GM12801 (cell line): ENCODE results near the gene TSPAN2.

Source experiments
- CTCF ChIP-seq: IDR thresholded peaks from one replicate; pipeline ENCODE4 v1.5.1; 2011; ENCODE audit warnings: control low read depth; ENCODE audit not compliant: insufficient read length; ENCODE audit errors: extremely low read depth

TSPAN2 gene

GRCh38 chr1:115121793-115122192 is 32.5 kb upstream of the TSPAN2 start:
- TF ChIP-seq CTCF = no peak

DNA sequence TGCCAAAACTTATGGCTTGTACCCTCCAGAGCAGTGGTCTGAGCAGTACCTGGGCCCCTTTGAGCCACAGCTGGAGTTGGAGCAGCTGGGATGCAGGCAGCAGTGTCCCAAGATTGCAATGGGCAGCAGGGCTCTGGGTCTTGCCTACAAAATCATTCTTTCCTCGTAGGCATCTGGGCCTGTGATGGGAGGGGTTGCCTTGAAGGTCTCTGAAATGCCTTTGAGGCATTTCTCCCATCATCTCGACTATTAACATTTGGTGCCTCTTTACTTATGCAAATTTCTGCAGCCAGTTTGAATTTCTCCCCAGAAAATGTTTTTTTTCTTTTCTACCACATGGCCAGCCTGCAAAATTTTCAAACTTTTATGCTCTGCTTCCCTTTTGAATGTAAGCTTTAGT is 31.0 kb upstream of the TSPAN2 start:
- TF ChIP-seq CTCF = no peak

GRCh38 chr1:115118611-115119010 is 29.3 kb upstream of the TSPAN2 start:
- TF ChIP-seq CTCF = no peak

GRCh38 chr1:115118086-115118485 is 28.8 kb upstream of the TSPAN2 start:
- TF ChIP-seq CTCF = no peak

- TF ChIP-seq CTCF = no peak
Observed at GRCh38 chr1:115117298-115117697, 28.0 kb upstream of the TSPAN2 start.

DNA sequence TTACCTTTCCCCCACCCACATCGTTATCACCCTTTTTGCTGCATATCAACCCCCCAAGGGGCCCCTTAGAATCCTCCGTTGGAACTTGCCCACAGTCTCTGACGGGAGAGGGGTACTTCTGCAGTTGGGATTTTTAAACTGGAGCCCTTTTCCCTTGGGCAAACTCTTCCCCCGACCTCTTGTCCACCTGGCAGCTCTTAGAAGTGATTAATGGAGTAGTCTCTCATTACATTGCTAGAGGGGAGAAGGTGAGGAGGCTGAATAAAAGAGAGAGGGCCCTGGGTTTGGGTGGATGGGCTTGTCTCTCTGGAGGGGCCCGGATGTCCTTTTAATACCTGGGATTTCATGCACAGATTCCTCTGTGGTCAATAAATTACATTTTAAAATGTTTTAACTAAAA is 27.2 kb upstream of the TSPAN2 start:
- TF ChIP-seq CTCF = no peak

DNA sequence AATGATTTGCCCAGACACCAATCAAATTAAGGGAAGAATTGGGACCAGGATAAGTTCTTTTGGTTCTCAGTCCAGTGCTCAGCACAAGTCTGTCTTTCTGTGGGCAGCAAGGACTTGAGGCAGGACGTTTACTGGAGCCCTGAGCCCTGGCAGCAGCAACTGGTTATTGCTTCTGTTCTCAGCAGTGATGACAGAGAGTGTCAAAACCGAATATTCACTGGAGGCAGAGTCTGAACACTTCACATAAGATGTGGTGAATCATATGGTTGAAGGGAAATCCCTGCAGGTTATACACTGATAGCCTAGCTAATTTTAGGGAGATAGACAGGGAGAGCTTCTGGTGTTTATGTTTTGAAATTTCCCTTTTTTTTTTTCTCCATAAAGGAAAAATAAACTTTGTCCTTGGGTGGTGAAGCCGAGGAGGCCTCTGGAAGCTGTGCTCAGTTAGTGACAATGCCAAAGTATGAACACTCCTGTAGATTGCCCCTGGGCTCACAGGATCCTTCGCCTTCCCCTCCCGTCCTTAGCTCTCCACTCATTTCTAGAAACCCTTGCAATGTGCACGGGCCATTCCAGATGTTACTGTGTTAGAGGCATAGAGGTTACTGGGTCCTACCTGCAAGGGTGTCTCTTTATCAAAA is 26.3 kb upstream of the TSPAN2 start:
- no peak for TF ChIP-seq CTCF

GRCh38 chr1:115114308-115114707 is 25.0 kb upstream of the TSPAN2 start:
- no peak for TF ChIP-seq CTCF
